WTC11 (cell line): ENCODE results near the gene SRSF4. TPM values are rescaled to one million over a fixed set of nuclear protein-coding genes. Genes with fewer than 3 reads are reported as not detected.
"Not testable (repeated sequence)": the region's sequence is repeated elsewhere in the genome, so short reads cannot be mapped to it uniquely, and the experiment has no call there.

Experiments used
- ATAC-seq: fragments of 200-7000 bp; cut with Tn5 transposase; 2 replicates; pipeline ENCODE4 v1.10.0; 2021; ENCODE audit warnings: mild to moderate bottlenecking, moderate library complexity
- CTCF ChIA-PET: fragments of 300-600 bp; sonication (Branson Sonifier 250); formaldehyde crosslinking; loops from one replicate; lab custom pipeline; 2021; ENCODE audit warnings: antibody characterized with exemption; lab: Charles Lee
- POLR2A ChIA-PET: fragments of 350-600 bp; sonication (Branson Sonifier 250); formaldehyde crosslinking; loops from one replicate; lab custom pipeline; 2021; ENCODE audit warnings: antibody characterized with exemption; lab: Charles Lee
- DNase-seq: peaks from one replicate; pipeline ENCODE4 v3.0.0; 2021; ENCODE audit warnings: low spot score
- H3K27ac Mint-ChIP-seq: 2 replicates; pipeline ENCODE4 v1.8.0; 2021; ENCODE audit warnings: mixed read lengths
- H3K27me3 Mint-ChIP-seq: 2 replicates; pipeline ENCODE4 v1.8.0; 2021; ENCODE audit warnings: low read depth, mild to moderate bottlenecking, moderate library complexity, mixed read lengths
- H3K36me3 Mint-ChIP-seq: 2 replicates; pipeline ENCODE4 v1.8.0; 2021; ENCODE audit warnings: mixed read lengths
- H3K4me1 Mint-ChIP-seq: 2 replicates; pipeline ENCODE4 v1.8.0; 2022; ENCODE audit warnings: mixed read lengths
- H3K4me3 Mint-ChIP-seq: 2 replicates; pipeline ENCODE4 v1.8.0; 2021; ENCODE audit warnings: mild to moderate bottlenecking, moderate library complexity, mixed read lengths
- H3K9me3 Mint-ChIP-seq: 2 replicates; pipeline ENCODE4 v1.8.0; 2021; ENCODE audit warnings: mixed read lengths
- CBFB ChIP-seq: sonication (generic); formaldehyde crosslinking; IDR thresholded peaks from 2 replicates; pipeline ENCODE4 v1.8.1; 2022; ENCODE audit warnings: mild to moderate bottlenecking, low read depth, missing genetic modification reagents
- CREB1 ChIP-seq: sonication (generic); formaldehyde crosslinking; IDR thresholded peaks from 2 replicates; pipeline ENCODE4 v1.8.0; 2023; ENCODE audit warnings: mild to moderate bottlenecking, missing genetic modification reagents
- FOXK1 ChIP-seq: sonication (generic); formaldehyde crosslinking; IDR thresholded peaks from 2 replicates; pipeline ENCODE4 v1.8.0; 2022; ENCODE audit warnings: mild to moderate bottlenecking, moderate library complexity, missing genetic modification reagents
- FOXP1 ChIP-seq: sonication (generic); formaldehyde crosslinking; IDR thresholded peaks from 2 replicates; pipeline ENCODE4 v1.8.0; 2022; ENCODE audit warnings: missing genetic modification reagents, mild to moderate bottlenecking, moderate library complexity, borderline replicate concordance
- IRF2 ChIP-seq: sonication (generic); formaldehyde crosslinking; IDR thresholded peaks from 2 replicates; pipeline ENCODE4 v1.8.0; 2022; ENCODE audit warnings: low read depth, missing genetic modification reagents, borderline replicate concordance
- MYBL2 ChIP-seq: sonication (generic); formaldehyde crosslinking; IDR thresholded peaks from 2 replicates; pipeline ENCODE4 v1.8.1; 2023; ENCODE audit warnings: mild to moderate bottlenecking, moderate library complexity, missing genetic modification reagents
- RELA ChIP-seq: sonication (generic); formaldehyde crosslinking; IDR thresholded peaks from 2 replicates; pipeline ENCODE4 v1.8.1; 2022; ENCODE audit warnings: missing genetic modification reagents, mild to moderate bottlenecking, borderline replicate concordance
- RORB ChIP-seq: fragments of 250-450 bp; sonication (Bioruptor Pico); IDR thresholded peaks from 2 replicates; pipeline ENCODE4 v1.9.0; 2021; ENCODE audit warnings: mild to moderate bottlenecking
- SMAD4 ChIP-seq: sonication (generic); formaldehyde crosslinking; IDR thresholded peaks from 2 replicates; pipeline ENCODE4 v1.8.0; 2022; ENCODE audit warnings: mild to moderate bottlenecking, missing genetic modification reagents
- TCF7 ChIP-seq: sonication (generic); formaldehyde crosslinking; IDR thresholded peaks from 2 replicates; pipeline ENCODE4 v1.8.0; 2022; ENCODE audit warnings: mild to moderate bottlenecking, low read depth, missing genetic modification reagents, moderate library complexity
- ZBTB21 ChIP-seq: sonication (generic); formaldehyde crosslinking; IDR thresholded peaks from 2 replicates; pipeline ENCODE4 v1.8.1; 2023; ENCODE audit warnings: mild to moderate bottlenecking, missing genetic modification reagents, borderline replicate concordance
- ZNF396 ChIP-seq: fragments of 250-450 bp; sonication (Bioruptor Pico); IDR thresholded peaks from 2 replicates; pipeline ENCODE4 v1.8.0; 2021; ENCODE audit warnings: mild to moderate bottlenecking, moderate library complexity, borderline replicate concordance
- ZNF423 ChIP-seq: fragments of 250-450 bp; sonication (Bioruptor Pico); IDR thresholded peaks from 2 replicates; pipeline ENCODE4 v2.1.2; 2022; ENCODE audit warnings: mild to moderate bottlenecking, moderate library complexity
- total RNA-seq: library from RNA; stranded (reverse); gene quantifications from 3 replicates; pipeline ENCODE4 v1.2.3, GENCODE V29; 2021
- TF ChIP-seq, protein P1 (sequence below): fragments of 250-450 bp; sonication (Bioruptor Pico); IDR thresholded peaks from 2 replicates; pipeline ENCODE4 v1.9.0; 2021; ENCODE audit warnings: mild to moderate bottlenecking
- TF ChIP-seq, protein P2 (sequence below): sonication (generic); formaldehyde crosslinking; conservative IDR thresholded peaks from 2 replicates; pipeline ENCODE4 v1.8.1; 2022; ENCODE audit warnings: mild to moderate bottlenecking, missing genetic modification reagents
- TF ChIP-seq, protein P3 (sequence below): fragments of 250-450 bp; sonication (Bioruptor Pico); IDR thresholded peaks from 2 replicates; pipeline ENCODE4 v1.9.0; 2021; ENCODE audit warnings: moderate library complexity, mild to moderate bottlenecking, inconsistent platforms, borderline replicate concordance
- TF ChIP-seq, protein P4 (sequence below): sonication (generic); formaldehyde crosslinking; IDR thresholded peaks from 2 replicates; pipeline ENCODE4 v1.8.0; 2022; ENCODE audit warnings: mild to moderate bottlenecking, missing genetic modification reagents
- TF ChIP-seq, protein P5 (sequence below): sonication (generic); formaldehyde crosslinking; IDR thresholded peaks from 2 replicates; pipeline ENCODE4 v1.8.0; 2022; ENCODE audit warnings: mild to moderate bottlenecking, missing genetic modification reagents
- TF ChIP-seq, protein P6 (sequence below): sonication (generic); formaldehyde crosslinking; IDR thresholded peaks from 2 replicates; pipeline ENCODE4 v1.8.1; 2022; ENCODE audit warnings: mild to moderate bottlenecking, moderate library complexity, missing genetic modification reagents
- TF ChIP-seq, protein P7 (sequence below): sonication (generic); formaldehyde crosslinking; IDR thresholded peaks from 2 replicates; pipeline ENCODE4 v1.8.0; 2022; ENCODE audit warnings: missing genetic modification reagents

SRSF4 gene
- total RNA-seq, 1 experiment from 2014 or later = 99.9 TPM

DNA sequence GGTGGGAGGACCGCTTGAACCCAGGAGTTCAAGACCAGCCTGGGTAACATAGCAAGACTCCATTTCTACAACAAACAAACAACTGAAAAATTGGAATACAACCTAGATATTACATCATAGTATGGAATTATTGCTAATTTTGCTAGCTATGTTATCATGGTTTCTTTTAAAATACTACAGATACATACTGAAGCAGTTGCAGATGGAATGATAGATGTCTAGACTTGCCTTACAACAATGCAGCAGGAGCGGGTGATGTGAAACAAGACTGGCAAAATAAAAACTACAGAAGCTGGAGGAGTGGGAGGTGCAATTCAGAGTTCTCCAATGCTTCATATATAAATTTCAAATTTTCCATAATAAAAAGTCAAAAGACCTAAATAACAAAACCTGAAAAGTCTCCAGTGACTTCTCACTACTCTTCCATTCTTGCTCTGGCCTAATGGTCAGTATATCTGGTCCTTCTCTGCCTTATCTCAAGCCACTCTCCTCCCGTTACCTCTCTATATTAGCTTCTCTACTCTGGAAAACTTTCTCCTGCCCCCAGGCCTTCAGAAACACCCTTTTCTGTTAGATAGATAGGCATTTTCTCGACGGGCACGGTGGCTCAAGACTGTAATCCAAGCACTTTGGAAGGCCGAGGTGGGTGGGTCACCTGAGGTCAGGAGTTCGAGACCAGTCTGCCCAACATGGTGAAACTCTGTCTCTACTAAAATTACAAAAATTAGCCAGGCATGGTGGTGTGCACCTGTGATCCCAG, 29.5 kb downstream of the SRSF4 start:
- no peak overlapping the region for H3K4me3 Mint-ChIP-seq
- peak overlapping the region; percentile 12 for H3K27ac Mint-ChIP-seq
- peaks cover 90% of the 10 kb centered on the region for H3K36me3 Mint-ChIP-seq
- TF ChIP-seq IRF2 (CRISPR knock-in tag) (no peak), FOXK1 (CRISPR knock-in tag) (no peak), ZNF423 (no peak), CBFB (CRISPR knock-in tag) (no peak), ZBTB21 (CRISPR knock-in tag) (no peak), ZNF396 (no peak), FOXP1 (no peak), RELA (no peak), TCF7 (CRISPR knock-in tag) (no peak), RORB (no peak), CREB1 (no peak), MYBL2 (no peak)
- TF ChIP-seq, protein P1, sequence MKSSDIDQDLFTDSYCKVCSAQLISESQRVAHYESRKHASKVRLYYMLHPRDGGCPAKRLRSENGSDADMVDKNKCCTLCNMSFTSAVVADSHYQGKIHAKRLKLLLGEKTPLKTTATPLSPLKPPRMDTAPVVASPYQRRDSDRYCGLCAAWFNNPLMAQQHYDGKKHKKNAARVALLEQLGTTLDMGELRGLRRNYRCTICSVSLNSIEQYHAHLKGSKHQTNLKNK (CRISPR knock-in tag) = no peak
- TF ChIP-seq, protein P2, sequence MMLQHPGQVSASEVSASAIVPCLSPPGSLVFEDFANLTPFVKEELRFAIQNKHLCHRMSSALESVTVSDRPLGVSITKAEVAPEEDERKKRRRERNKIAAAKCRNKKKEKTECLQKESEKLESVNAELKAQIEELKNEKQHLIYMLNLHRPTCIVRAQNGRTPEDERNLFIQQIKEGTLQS (CRISPR knock-in tag) = no peak
- TF ChIP-seq, protein P3, sequence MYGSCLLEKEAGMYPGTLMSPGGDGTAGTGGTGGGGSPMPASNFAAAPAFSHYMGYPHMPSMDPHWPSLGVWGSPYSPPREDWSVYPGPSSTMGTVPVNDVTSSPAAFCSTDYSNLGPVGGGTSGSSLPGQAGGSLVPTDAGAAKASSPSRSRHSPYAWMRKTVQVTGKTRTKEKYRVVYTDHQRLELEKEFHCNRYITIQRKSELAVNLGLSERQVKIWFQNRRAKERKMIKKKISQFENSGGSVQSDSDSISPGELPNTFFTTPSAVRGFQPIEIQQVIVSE (CRISPR knock-in tag) = no peak
- TF ChIP-seq, protein P4, sequence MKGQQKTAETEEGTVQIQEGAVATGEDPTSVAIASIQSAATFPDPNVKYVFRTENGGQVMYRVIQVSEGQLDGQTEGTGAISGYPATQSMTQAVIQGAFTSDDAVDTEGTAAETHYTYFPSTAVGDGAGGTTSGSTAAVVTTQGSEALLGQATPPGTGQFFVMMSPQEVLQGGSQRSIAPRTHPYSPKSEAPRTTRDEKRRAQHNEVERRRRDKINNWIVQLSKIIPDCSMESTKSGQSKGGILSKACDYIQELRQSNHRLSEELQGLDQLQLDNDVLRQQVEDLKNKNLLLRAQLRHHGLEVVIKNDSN (CRISPR knock-in tag) = no peak
- TF ChIP-seq, protein P5, sequence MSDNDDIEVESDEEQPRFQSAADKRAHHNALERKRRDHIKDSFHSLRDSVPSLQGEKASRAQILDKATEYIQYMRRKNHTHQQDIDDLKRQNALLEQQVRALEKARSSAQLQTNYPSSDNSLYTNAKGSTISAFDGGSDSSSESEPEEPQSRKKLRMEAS (CRISPR knock-in tag) = no peak
- TF ChIP-seq, protein P6, sequence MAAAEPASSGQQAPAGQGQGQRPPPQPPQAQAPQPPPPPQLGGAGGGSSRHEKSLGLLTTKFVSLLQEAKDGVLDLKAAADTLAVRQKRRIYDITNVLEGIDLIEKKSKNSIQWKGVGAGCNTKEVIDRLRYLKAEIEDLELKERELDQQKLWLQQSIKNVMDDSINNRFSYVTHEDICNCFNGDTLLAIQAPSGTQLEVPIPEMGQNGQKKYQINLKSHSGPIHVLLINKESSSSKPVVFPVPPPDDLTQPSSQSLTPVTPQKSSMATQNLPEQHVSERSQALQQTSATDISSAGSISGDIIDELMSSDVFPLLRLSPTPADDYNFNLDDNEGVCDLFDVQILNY (CRISPR knock-in tag) = no peak
- ChIA-PET POLR2A (interaction anchor here (0.7 kb wide), 1 partner anchor 61 kb away, joined by 3 read pairs; no protein-coding TSS in a partner anchor), CTCF (no interaction called here)
- ATAC-seq (no peak), DNase-seq (no peak)
- H3K27me3 Mint-ChIP-seq = no peaks in the 10 kb centered on the region
- peaks cover 9% of the 10 kb centered on the region for H3K4me1 Mint-ChIP-seq
- H3K9me3 Mint-ChIP-seq = no peaks in the 10 kb centered on the region

DNA sequence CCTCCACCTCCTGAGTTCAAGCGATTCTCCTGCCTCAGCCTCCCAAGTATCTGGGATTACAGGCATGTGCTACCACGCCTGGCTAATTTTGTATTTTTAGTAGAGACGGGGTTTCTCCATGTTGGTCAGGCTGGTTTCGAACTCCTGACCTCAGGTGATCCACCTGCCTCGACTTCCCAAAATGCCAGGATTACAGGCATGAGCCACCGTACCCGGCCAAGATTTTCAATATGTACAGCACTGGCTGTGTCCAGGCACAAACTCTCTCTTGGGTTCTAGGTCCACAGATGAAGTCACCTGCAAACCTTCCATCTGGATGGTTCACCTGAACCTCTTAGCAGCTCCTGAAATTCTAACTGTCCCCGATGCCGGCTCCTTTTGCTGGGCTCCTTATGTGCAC, 31.4 kb downstream of the SRSF4 start:
- peaks cover 86% of the 10 kb centered on the region for H3K36me3 Mint-ChIP-seq
- DNase-seq, ATAC-seq, H3K4me3 Mint-ChIP-seq, H3K27ac Mint-ChIP-seq, H3K4me1 Mint-ChIP-seq, H3K27me3 Mint-ChIP-seq, POLR2A ChIA-PET, H3K9me3 Mint-ChIP-seq: not testable (repeated sequence)
- CTCF ChIA-PET = interaction anchor here (1.0 kb wide), 1 partner anchor 52 kb away, joined by 4 read pairs; no protein-coding TSS in a partner anchor

DNA sequence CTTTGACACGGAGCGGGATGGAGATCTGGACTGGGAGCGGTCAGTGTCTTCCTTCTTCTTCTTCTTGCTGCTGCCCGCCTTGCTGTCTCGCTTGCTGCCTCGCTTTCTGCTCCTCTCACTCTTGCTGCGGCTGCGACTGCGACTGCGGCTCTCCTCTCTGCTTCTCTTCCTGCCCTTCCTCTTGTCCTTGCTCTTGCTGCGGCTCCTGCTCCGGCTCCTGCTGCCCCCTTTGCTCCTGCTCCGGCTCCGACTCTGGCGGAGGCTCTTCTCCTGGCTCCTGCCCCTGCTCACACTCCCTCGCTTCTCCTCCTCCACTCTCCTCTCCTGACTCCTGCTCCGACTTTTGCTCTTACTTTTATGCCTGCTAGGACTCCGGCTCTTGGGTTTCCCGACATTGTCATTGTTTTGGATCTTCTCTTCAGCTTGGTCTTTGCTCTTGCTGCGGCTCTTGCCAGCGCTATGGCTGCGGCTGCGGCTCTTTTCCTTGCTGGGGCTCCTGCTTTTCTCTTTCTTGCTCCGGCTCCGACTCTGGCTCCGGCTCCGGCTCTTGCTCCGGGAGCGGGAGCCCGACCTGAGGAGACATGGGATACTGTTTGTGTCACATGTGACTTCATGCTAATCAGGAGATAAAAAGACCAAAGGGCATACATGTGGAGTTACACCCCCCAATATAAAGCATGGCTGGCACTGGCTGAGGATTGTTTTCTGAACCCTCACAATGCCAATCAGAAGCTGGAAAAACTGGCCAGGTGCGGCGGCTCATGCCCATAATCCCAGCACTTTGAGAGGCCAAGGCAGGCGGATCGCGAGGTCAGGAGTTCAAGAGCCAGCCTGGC, 32.8 kb downstream of the SRSF4 start:
- CTCF ChIA-PET = interaction anchor here (0.6 kb wide), 1 partner anchor 297 kb away, joined by 3 read pairs; no protein-coding TSS in a partner anchor
- H3K27me3 Mint-ChIP-seq = no peaks in the 10 kb centered on the region
- peaks cover 76% of the 10 kb centered on the region for H3K36me3 Mint-ChIP-seq

More for the DNA sequence above, 32.8 kb downstream of the SRSF4 start:
- DNase-seq (no peak), ATAC-seq (no peak)
- Mint-ChIP-seq H3K4me3 (no peak overlapping the region), H3K4me1 (no peaks in the 10 kb centered on the region), H3K9me3 (no peaks in the 10 kb centered on the region), H3K27ac (peak overlapping the region; percentile 17; the same call in 1 of the 2 replicates)
- TF ChIP-seq, protein P7, sequence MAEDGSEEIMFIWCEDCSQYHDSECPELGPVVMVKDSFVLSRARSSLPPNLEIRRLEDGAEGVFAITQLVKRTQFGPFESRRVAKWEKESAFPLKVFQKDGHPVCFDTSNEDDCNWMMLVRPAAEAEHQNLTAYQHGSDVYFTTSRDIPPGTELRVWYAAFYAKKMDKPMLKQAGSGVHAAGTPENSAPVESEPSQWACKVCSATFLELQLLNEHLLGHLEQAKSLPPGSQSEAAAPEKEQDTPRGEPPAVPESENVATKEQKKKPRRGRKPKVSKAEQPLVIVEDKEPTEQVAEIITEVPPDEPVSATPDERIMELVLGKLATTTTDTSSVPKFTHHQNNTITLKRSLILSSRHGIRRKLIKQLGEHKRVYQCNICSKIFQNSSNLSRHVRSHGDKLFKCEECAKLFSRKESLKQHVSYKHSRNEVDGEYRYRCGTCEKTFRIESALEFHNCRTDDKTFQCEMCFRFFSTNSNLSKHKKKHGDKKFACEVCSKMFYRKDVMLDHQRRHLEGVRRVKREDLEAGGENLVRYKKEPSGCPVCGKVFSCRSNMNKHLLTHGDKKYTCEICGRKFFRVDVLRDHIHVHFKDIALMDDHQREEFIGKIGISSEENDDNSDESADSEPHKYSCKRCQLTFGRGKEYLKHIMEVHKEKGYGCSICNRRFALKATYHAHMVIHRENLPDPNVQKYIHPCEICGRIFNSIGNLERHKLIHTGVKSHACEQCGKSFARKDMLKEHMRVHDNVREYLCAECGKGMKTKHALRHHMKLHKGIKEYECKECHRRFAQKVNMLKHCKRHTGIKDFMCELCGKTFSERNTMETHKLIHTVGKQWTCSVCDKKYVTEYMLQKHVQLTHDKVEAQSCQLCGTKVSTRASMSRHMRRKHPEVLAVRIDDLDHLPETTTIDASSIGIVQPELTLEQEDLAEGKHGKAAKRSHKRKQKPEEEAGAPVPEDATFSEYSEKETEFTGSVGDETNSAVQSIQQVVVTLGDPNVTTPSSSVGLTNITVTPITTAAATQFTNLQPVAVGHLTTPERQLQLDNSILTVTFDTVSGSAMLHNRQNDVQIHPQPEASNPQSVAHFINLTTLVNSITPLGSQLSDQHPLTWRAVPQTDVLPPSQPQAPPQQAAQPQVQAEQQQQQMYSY (CRISPR knock-in tag) = peak; percentile 74
- no peak for TF ChIP-seq SMAD4 (CRISPR knock-in tag)
- POLR2A ChIA-PET = no interaction called here
